CD4-positive, alpha-beta T cell (primary cell): ENCODE measurements around the gene ULK2. TPM values are rescaled to one million over a fixed set of nuclear protein-coding genes. Genes with fewer than 3 reads are reported as not detected.
A peak's percentile ranks its signal among the peaks of the same experiment; 100 is the strongest.

Source experiments
- ATAC-seq: fragments of 200-7000 bp; cut with Tn5 transposase; one replicate; pipeline ENCODE4 v1.10.0; 2022; ENCODE audit warnings: mild to moderate bottlenecking; ENCODE audit not compliant: poor library complexity
- CTCF ChIA-PET: fragments of 350-600 bp; sonication (Branson Sonifier 250); formaldehyde crosslinking; loops from one replicate; lab custom pipeline; 2021; ENCODE audit warnings: antibody characterized with exemption, inconsistent platforms; lab: Charles Lee
- POLR2A ChIA-PET: fragments of 350-600 bp; sonication (Branson Sonifier 250); formaldehyde crosslinking; loops from one replicate; lab custom pipeline; 2021; ENCODE audit warnings: antibody characterized with exemption, inconsistent platforms; lab: Charles Lee
- DNase-seq, 14 experiments: peaks; one replicate each; pipeline ENCODE4 v3.0.0-alpha.2; 2013 to 2020; ENCODE audit warnings: mixed read lengths in 2 of 14
- H3K27ac ChIP-seq, 2 donors: one replicate each; pipeline versions ENCODE4 v1.5.1 to v1.7.0; 2013; ENCODE audit warnings: low read length in 2 of 2, low read depth in 1 of 2, mild to moderate bottlenecking in 1 of 2
- H3K27me3 ChIP-seq, 2 experiments: 1 replicate in 1 of 2; 2 replicates in 1 of 2; pipeline versions ENCODE4 v1.6.1 to v1.7.0; 2013; ENCODE audit warnings: low read length in 2 of 2, control low read depth in 1 of 2, mild to moderate bottlenecking in 1 of 2, moderate library complexity in 1 of 2; ENCODE audit not compliant: insufficient read depth in 2 of 2, control insufficient read depth in 1 of 2
- H3K36me3 ChIP-seq: one replicate; pipeline ENCODE4 v1.6.1; 2013; ENCODE audit warnings: low read length, control low read depth; ENCODE audit not compliant: insufficient read depth
- H3K4me1 ChIP-seq: one replicate; pipeline ENCODE4 v1.6.1; 2013; ENCODE audit warnings: low read length, control low read depth; ENCODE audit not compliant: insufficient read depth
- H3K4me3 ChIP-seq: one replicate; pipeline ENCODE4 v1.5.1; 2013; ENCODE audit warnings: mild to moderate bottlenecking, low read length, moderate library complexity
- H3K9me3 ChIP-seq, 2 experiments: 1 replicate in 1 of 2; 2 replicates in 1 of 2; pipeline versions ENCODE4 v1.6.1 to v1.7.0; 2013; ENCODE audit warnings: low read length in 2 of 2, mild to moderate bottlenecking in 2 of 2, control low read depth in 1 of 2, moderate library complexity in 1 of 2; ENCODE audit not compliant: control insufficient read depth in 1 of 2, insufficient read depth in 1 of 2
- H3K27ac Mint-ChIP-seq: one replicate; pipeline ENCODE4 v1.8.0; 2020; ENCODE audit warnings: mixed read lengths
- H3K27me3 Mint-ChIP-seq: one replicate; pipeline ENCODE4 v1.8.0; 2021; ENCODE audit warnings: mixed read lengths
- H3K36me3 Mint-ChIP-seq: one replicate; pipeline ENCODE4 v1.8.0; 2021; ENCODE audit warnings: low read depth, mixed read lengths
- H3K4me1 Mint-ChIP-seq: one replicate; pipeline ENCODE4 v1.8.0; 2021; ENCODE audit warnings: low read depth, mixed read lengths
- H3K4me3 Mint-ChIP-seq: one replicate; pipeline ENCODE4 v1.8.0; 2020; ENCODE audit warnings: mild to moderate bottlenecking, mixed read lengths
- H3K9me3 Mint-ChIP-seq: one replicate; pipeline ENCODE4 v1.8.0; 2020; ENCODE audit warnings: mixed read lengths
- CTCF ChIP-seq: fragments of 200-600 bp; IDR thresholded peaks from one replicate; pipeline ENCODE4 v1.8.0; 2022; ENCODE audit warnings: antibody characterized with exemption, mild to moderate bottlenecking
- intact Hi-C, 2 experiments: fragments of 100-400 bp; cut with DNase I in 1 of 2; cut with micrococcal nuclease in 1 of 2; formaldehyde crosslinking; loops; one replicate each; pipeline versions ENCODE4 v1.15.1 to v1.9.0; 2023 to 2025; cut with DNase I, micrococcal nuclease
- total RNA-seq, 174 experiments: library from RNA in 2 of 174; stranded (reverse) in 2 of 174; gene quantifications; one replicate each; pipeline ENCODE4 v1.2.3 and lab custom pipeline; 2021 to 2026

The ULK2 gene
- total RNA-seq, 2 experiments from 2014 or later: 17.1 to 18.3 TPM

GRCh38 chr17:19753051-19753509, 114.7 kb downstream of the ULK2 start:
- Mint-ChIP-seq H3K4me1 (no peaks in the 10 kb centered on the region), H3K9me3 (no peaks in the 10 kb centered on the region), H3K27me3 (peaks cover 14% of the 10 kb centered on the region), H3K36me3 (no peaks in the 10 kb centered on the region), H3K27ac (no peak overlapping the region), H3K4me3 (no peak overlapping the region)
- Histone ChIP-seq H3K27me3 (peaks cover 0 to 5% of the 10 kb centered on the region in 2 experiments), H3K36me3 (no peaks in the 10 kb centered on the region), H3K27ac (no peak overlapping the region), H3K4me3 (no peak overlapping the region), H3K9me3 (no peaks in the 10 kb centered on the region), H3K4me1 (no peaks in the 10 kb centered on the region)
- ATAC-seq (no peak), DNase-seq (peak in 2 of 14 experiments; percentile 56 to 64)
- intact Hi-C loops: no loop called here
- CTCF ChIA-PET: interaction anchor here (1.3 kb wide), 1 partner anchor 8 kb away, joined by 4 read pairs; no protein-coding TSS in a partner anchor
- no peak for TF ChIP-seq CTCF
- POLR2A ChIA-PET: interaction anchor here (1.5 kb wide), 1 partner anchor 10 kb away, joined by 4 read pairs; no protein-coding TSS in a partner anchor

- H3K27me3 Mint-ChIP-seq: peaks cover 14% of the 10 kb centered on the region
- intact Hi-C loops: no loop called here
- no peak overlapping the region for H3K4me3 Mint-ChIP-seq
- no peaks in the 10 kb centered on the region for H3K36me3 Mint-ChIP-seq
- ChIA-PET CTCF (no interaction called here), POLR2A (interaction anchor here (1.5 kb wide), 1 partner anchor 10 kb away, joined by 4 read pairs; no protein-coding TSS in a partner anchor)
- Histone ChIP-seq H3K36me3 (no peaks in the 10 kb centered on the region), H3K27me3 (peaks cover 0 to 2% of the 10 kb centered on the region in 2 experiments), H3K4me3 (no peak overlapping the region), H3K27ac (no peak overlapping the region), H3K4me1 (no peaks in the 10 kb centered on the region), H3K9me3 (no peaks in the 10 kb centered on the region)
- no peak for ATAC-seq
- DNase-seq: no peak
- no peak for TF ChIP-seq CTCF
- no peaks in the 10 kb centered on the region for H3K9me3 Mint-ChIP-seq
- H3K4me1 Mint-ChIP-seq: no peaks in the 10 kb centered on the region
- H3K27ac Mint-ChIP-seq: no peak overlapping the region
Measured at GRCh38 chr17:19752216-19753050, 115.3 kb downstream of the ULK2 start.

GRCh38 chr17:19750835-19751234, 116.9 kb downstream of the ULK2 start:
- no peaks in the 10 kb centered on the region for H3K9me3 Mint-ChIP-seq
- H3K4me3 Mint-ChIP-seq: no peak overlapping the region
- DNase-seq (no peak), ATAC-seq (no peak)
- peaks cover 8% of the 10 kb centered on the region for H3K27me3 Mint-ChIP-seq
- CTCF ChIA-PET: interaction anchor here (0.7 kb wide), 1 partner anchor 147 kb away, joined by 3 read pairs; no protein-coding TSS in a partner anchor
- TF ChIP-seq CTCF: no peak
- no peaks in the 10 kb centered on the region for H3K27me3 ChIP-seq
- intact Hi-C loops: no loop called here
- H3K36me3 ChIP-seq: no peaks in the 10 kb centered on the region
- no peaks in the 10 kb centered on the region for H3K9me3 ChIP-seq
- H3K27ac Mint-ChIP-seq: no peak overlapping the region
- POLR2A ChIA-PET: no interaction called here
- no peaks in the 10 kb centered on the region for H3K4me1 ChIP-seq
- H3K27ac ChIP-seq: no peak overlapping the region
- peaks cover 7% of the 10 kb centered on the region for H3K4me1 Mint-ChIP-seq
- H3K4me3 ChIP-seq: no peak overlapping the region
- no peaks in the 10 kb centered on the region for H3K36me3 Mint-ChIP-seq
